Measurements from ENCODE around the gene TUBB2B. TPM values are rescaled to one million over a fixed set of nuclear protein-coding genes. Genes with fewer than 3 reads are reported as not detected.

TUBB2B gene
- total and polyA plus RNA-seq, 4 donors, result 0.22 to 4.6 (median 3.2) TPM

GRCh38 chr6:3272911-3273547, 45.6 kb upstream of the TUBB2B start:
- no peak overlapping the region for H3K27ac ChIP-seq (ENCODE audit: low read depth in 1 of 2, low read length in 2 of 2)
- peaks cover 3 to 43% (median 21%) of the 10 kb centered on the region in 4 donors for H3K36me3 ChIP-seq (ENCODE audit: control insufficient read depth in 4 of 4, insufficient read depth in 3 of 4, low read depth in 1 of 4, low read length in 3 of 4)
- H3K9ac ChIP-seq (ENCODE audit: low read depth in 1 of 2, low read length in 2 of 2), result no peak overlapping the region
- no peak overlapping the region for H3K4me3 ChIP-seq (ENCODE audit: low read depth in 1 of 3, low read length in 3 of 3)
- H3K9me3 ChIP-seq (ENCODE audit: control insufficient read depth in 4 of 4, low read length in 3 of 4), result no peaks in the 10 kb centered on the region
- DNase-seq (ENCODE audit: low spot score), result no peak
- H3K27me3 ChIP-seq (ENCODE audit: control insufficient read depth in 4 of 4, insufficient read depth in 4 of 4, low read length in 3 of 4), result no peaks in the 10 kb centered on the region
- WGBS, result 96% methylated on average over 32 of the region's 32 CpGs
- TF ChIP-seq GABPA (IDR thresholded peaks at IDR 0.05 in 1 of 2, conservative IDR thresholded peaks at IDR 0.05 in 1 of 2) (no peak), ZBTB33 (IDR thresholded peaks at IDR 0.05) (no peak), HNF4A (conservative IDR thresholded peaks at IDR 0.05) (no peak), RAD21 (IDR thresholded peaks at IDR 0.05) (no peak), NR2F2 (IDR thresholded peaks at IDR 0.05) (no peak), EGR1 (IDR thresholded peaks at IDR 0.05; ENCODE audit: low read depth in 2 of 2) (no peak), MAX (IDR thresholded peaks at IDR 0.05) (no peak), FOXA1 (IDR thresholded peaks at IDR 0.05) (no peak), YY1 (IDR thresholded peaks at IDR 0.05) (no peak), FOXA2 (IDR thresholded peaks at IDR 0.05) (no peak)
- TF ChIP-seq, protein P1, sequence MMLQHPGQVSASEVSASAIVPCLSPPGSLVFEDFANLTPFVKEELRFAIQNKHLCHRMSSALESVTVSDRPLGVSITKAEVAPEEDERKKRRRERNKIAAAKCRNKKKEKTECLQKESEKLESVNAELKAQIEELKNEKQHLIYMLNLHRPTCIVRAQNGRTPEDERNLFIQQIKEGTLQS (IDR thresholded peaks at IDR 0.05), result no peak
- TF ChIP-seq, protein P2, sequence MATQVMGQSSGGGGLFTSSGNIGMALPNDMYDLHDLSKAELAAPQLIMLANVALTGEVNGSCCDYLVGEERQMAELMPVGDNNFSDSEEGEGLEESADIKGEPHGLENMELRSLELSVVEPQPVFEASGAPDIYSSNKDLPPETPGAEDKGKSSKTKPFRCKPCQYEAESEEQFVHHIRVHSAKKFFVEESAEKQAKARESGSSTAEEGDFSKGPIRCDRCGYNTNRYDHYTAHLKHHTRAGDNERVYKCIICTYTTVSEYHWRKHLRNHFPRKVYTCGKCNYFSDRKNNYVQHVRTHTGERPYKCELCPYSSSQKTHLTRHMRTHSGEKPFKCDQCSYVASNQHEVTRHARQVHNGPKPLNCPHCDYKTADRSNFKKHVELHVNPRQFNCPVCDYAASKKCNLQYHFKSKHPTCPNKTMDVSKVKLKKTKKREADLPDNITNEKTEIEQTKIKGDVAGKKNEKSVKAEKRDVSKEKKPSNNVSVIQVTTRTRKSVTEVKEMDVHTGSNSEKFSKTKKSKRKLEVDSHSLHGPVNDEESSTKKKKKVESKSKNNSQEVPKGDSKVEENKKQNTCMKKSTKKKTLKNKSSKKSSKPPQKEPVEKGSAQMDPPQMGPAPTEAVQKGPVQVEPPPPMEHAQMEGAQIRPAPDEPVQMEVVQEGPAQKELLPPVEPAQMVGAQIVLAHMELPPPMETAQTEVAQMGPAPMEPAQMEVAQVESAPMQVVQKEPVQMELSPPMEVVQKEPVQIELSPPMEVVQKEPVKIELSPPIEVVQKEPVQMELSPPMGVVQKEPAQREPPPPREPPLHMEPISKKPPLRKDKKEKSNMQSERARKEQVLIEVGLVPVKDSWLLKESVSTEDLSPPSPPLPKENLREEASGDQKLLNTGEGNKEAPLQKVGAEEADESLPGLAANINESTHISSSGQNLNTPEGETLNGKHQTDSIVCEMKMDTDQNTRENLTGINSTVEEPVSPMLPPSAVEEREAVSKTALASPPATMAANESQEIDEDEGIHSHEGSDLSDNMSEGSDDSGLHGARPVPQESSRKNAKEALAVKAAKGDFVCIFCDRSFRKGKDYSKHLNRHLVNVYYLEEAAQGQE (IDR thresholded peaks at IDR 0.05), result no peak
- peaks cover 0 to 9% (median 4%) of the 10 kb centered on the region in 4 donors for H3K4me1 ChIP-seq (ENCODE audit: control insufficient read depth in 4 of 4, insufficient read depth in 4 of 4, low read length in 3 of 4)

DNA sequence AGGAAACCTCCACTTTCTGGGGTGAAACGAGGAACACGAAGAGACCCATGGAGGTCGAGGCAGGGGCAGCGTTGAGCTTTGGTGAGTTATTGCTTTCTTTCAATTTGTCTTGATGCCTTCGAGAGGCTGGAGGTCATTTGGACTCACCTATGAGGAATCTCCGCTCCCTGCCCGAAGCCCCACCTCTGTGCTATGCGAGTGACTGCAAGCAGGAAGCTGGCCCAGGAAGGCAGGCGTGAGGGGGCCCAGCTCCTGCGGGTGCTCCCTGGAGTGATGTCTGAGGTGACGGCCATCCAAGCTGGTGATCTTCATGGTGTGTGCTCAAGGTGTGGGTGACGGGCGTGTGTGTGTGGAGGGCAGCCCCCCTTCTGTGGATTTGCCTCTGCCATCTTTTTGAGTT, 44.3 kb upstream of the TUBB2B start:
- Histone ChIP-seq H3K4me1 (ENCODE audit: control insufficient read depth in 4 of 4, insufficient read depth in 4 of 4, low read length in 3 of 4) (peaks cover 0 to 10% (median 4%) of the 10 kb centered on the region in 4 donors), H3K9me3 (ENCODE audit: control insufficient read depth in 4 of 4, low read length in 3 of 4) (no peaks in the 10 kb centered on the region), H3K27me3 (ENCODE audit: control insufficient read depth in 4 of 4, insufficient read depth in 4 of 4, low read length in 3 of 4) (no peaks in the 10 kb centered on the region), H3K4me3 (ENCODE audit: low read depth in 1 of 3, low read length in 3 of 3) (no peak overlapping the region), H3K36me3 (ENCODE audit: control insufficient read depth in 4 of 4, insufficient read depth in 3 of 4, low read depth in 1 of 4, low read length in 3 of 4) (peaks cover 3 to 39% (median 21%) of the 10 kb centered on the region in 4 donors), H3K27ac (ENCODE audit: low read depth in 1 of 2, low read length in 2 of 2) (no peak overlapping the region), H3K9ac (ENCODE audit: low read depth in 1 of 2, low read length in 2 of 2) (no peak overlapping the region)
- no peak for DNase-seq (ENCODE audit: low spot score)
- 95% methylated on average over 13 of the region's 13 CpGs for WGBS
- TF ChIP-seq YY1 (IDR thresholded peaks at IDR 0.05), result no peak
